WTC11 (cell line): Measurements from ENCODE around the gene CEP170B. TPM values are rescaled to one million over a fixed set of nuclear protein-coding genes. Genes with fewer than 3 reads are reported as not detected.

Source experiments
- ATAC-seq: fragments of 200-7000 bp; cut with Tn5 transposase; 2 replicates; pipeline ENCODE4 v1.10.0; 2021; ENCODE audit warnings: mild to moderate bottlenecking, moderate library complexity
- CTCF ChIA-PET: fragments of 300-600 bp; sonication (Branson Sonifier 250); formaldehyde crosslinking; loops from one replicate; lab custom pipeline; 2021; ENCODE audit warnings: antibody characterized with exemption; lab: Charles Lee
- POLR2A ChIA-PET: fragments of 350-600 bp; sonication (Branson Sonifier 250); formaldehyde crosslinking; loops from one replicate; lab custom pipeline; 2021; ENCODE audit warnings: antibody characterized with exemption; lab: Charles Lee
- DNase-seq: peaks from one replicate; pipeline ENCODE4 v3.0.0; 2021; ENCODE audit warnings: low spot score
- H3K27ac Mint-ChIP-seq: 2 replicates; pipeline ENCODE4 v1.8.0; 2021; ENCODE audit warnings: mixed read lengths
- H3K27me3 Mint-ChIP-seq: 2 replicates; pipeline ENCODE4 v1.8.0; 2021; ENCODE audit warnings: low read depth, mild to moderate bottlenecking, moderate library complexity, mixed read lengths
- H3K36me3 Mint-ChIP-seq: 2 replicates; pipeline ENCODE4 v1.8.0; 2021; ENCODE audit warnings: mixed read lengths
- H3K4me1 Mint-ChIP-seq: 2 replicates; pipeline ENCODE4 v1.8.0; 2022; ENCODE audit warnings: mixed read lengths
- H3K4me3 Mint-ChIP-seq: 2 replicates; pipeline ENCODE4 v1.8.0; 2021; ENCODE audit warnings: mild to moderate bottlenecking, moderate library complexity, mixed read lengths
- H3K9me3 Mint-ChIP-seq: 2 replicates; pipeline ENCODE4 v1.8.0; 2021; ENCODE audit warnings: mixed read lengths
- JUN ChIP-seq: sonication (generic); formaldehyde crosslinking; IDR thresholded peaks from 2 replicates; pipeline ENCODE4 v1.8.0; 2023; ENCODE audit warnings: mild to moderate bottlenecking, missing genetic modification reagents
- OVOL2 ChIP-seq: fragments of 250-450 bp; sonication (Bioruptor Pico); IDR thresholded peaks from 2 replicates; pipeline ENCODE4 v1.9.0; 2021; ENCODE audit warnings: mild to moderate bottlenecking, borderline replicate concordance
- SP1 ChIP-seq: sonication (generic); formaldehyde crosslinking; conservative IDR thresholded peaks from 2 replicates; pipeline ENCODE4 v1.8.1; 2022; ENCODE audit warnings: missing genetic modification reagents
- TEAD4 ChIP-seq: sonication (generic); formaldehyde crosslinking; IDR thresholded peaks from 2 replicates; pipeline ENCODE4 v1.8.0; 2022; ENCODE audit warnings: mild to moderate bottlenecking, missing genetic modification reagents
- ZNF317 ChIP-seq: sonication (generic); formaldehyde crosslinking; IDR thresholded peaks from 2 replicates; pipeline ENCODE4 v1.8.1; 2023; ENCODE audit warnings: low read depth, mild to moderate bottlenecking, moderate library complexity, missing genetic modification reagents, borderline replicate concordance
- ZNF416 ChIP-seq: fragments of 250-450 bp; sonication (Bioruptor Pico); IDR thresholded peaks from 2 replicates; pipeline ENCODE4 v1.9.0; 2021; ENCODE audit warnings: mild to moderate bottlenecking, inconsistent platforms
- ZNF423 ChIP-seq: fragments of 250-450 bp; sonication (Bioruptor Pico); IDR thresholded peaks from 2 replicates; pipeline ENCODE4 v2.1.2; 2022; ENCODE audit warnings: mild to moderate bottlenecking, moderate library complexity
- total RNA-seq: library from RNA; stranded (reverse); gene quantifications from 3 replicates; pipeline ENCODE4 v1.2.3, GENCODE V29; 2021
- TF ChIP-seq, protein P1 (sequence below): sonication (generic); formaldehyde crosslinking; IDR thresholded peaks from 2 replicates; pipeline ENCODE4 v1.8.0; 2022; ENCODE audit warnings: missing genetic modification reagents
- TF ChIP-seq, protein P2 (sequence below): sonication (generic); formaldehyde crosslinking; IDR thresholded peaks from 2 replicates; pipeline ENCODE4 v1.8.0; 2023; ENCODE audit warnings: mild to moderate bottlenecking, missing genetic modification reagents
- TF ChIP-seq, protein P3 (sequence below): sonication (generic); formaldehyde crosslinking; IDR thresholded peaks from 2 replicates; pipeline ENCODE4 v1.8.1; 2022; ENCODE audit warnings: mild to moderate bottlenecking, moderate library complexity, missing genetic modification reagents
- TF ChIP-seq, protein P4 (sequence below): sonication (generic); formaldehyde crosslinking; IDR thresholded peaks from 2 replicates; pipeline ENCODE4 v1.8.1; 2023; ENCODE audit warnings: mild to moderate bottlenecking, missing genetic modification reagents, moderate library complexity
- TF ChIP-seq, protein P5 (sequence below): sonication (generic); formaldehyde crosslinking; IDR thresholded peaks from 2 replicates; pipeline ENCODE4 v1.8.0; 2022; ENCODE audit warnings: mild to moderate bottlenecking, missing genetic modification reagents

Gene CEP170B
- total RNA-seq, 1 experiment from 2014 or later = 47.0 TPM

DNA sequence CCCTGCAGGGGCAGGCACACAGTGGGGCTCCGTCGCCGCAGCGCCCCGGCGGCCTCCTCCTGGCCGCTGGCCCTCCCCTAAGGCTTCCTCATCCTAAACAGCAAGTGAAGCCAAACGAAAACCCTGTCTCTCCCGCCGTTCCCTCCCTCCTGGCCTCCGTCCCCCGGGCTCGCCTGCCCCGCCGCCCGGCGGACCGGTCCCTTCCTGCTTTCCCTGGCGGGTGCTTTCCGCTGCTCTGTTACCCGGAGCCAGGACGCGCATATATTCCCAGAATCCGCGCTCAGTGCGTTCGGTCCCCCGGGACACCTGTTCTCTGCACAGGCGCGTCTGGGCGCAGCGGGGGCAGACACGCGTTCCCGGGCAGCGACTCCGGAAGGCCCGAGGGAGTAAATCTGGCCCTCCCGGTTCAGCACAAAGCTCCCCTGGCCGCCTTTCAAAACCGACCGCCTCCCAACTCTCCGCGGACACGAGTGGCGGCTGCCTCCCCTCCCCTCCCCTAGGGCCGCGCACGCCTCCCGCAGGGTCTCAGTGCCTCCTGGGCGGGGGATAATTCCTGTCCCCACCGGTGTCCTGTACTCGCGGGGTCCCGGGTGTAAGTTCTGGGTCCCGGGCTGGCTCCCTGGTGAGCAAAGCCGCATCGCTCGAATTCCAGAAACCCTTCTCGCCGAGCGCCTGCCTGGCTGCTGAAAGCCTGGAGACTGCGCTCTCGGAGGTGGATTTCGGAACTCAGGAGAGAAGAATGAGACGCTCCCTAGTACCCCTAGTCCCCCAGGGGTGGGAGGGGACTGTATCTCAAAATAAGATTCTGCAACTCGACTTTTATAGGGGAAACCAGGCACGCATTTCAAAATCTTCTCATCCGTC, 21.4 kb upstream of the CEP170B start:
- Mint-ChIP-seq H3K9me3 (0 out of 2 replicates have a peak, but pooled peaks cover 8% of the 10 kb centered on the region), H3K27me3 (peaks cover 78% of the 10 kb centered on the region), H3K4me3 (peak overlapping the region; percentile 75), H3K4me1 (peaks cover 13% of the 10 kb centered on the region), H3K27ac (peak overlapping the region; percentile 68; the same call in 1 of the 2 replicates), H3K36me3 (peaks cover 5% of the 10 kb centered on the region)
- POLR2A ChIA-PET = interaction anchor here (1.5 to 2.7 kb wide), 2 partner anchors 17 to 21 kb away, joined by 5 to 7 read pairs; no protein-coding TSS in a partner anchor
- DNase-seq = peak; percentile 77
- ATAC-seq = peak; percentile 78
- CTCF ChIA-PET = interaction anchor here (1.3 to 8.3 kb wide), 5 partner anchors 12 to 202 kb away, joined by 3 to 68 read pairs (median 8); no protein-coding TSS in a partner anchor
- TF ChIP-seq ZNF317 (CRISPR knock-in tag) = no peak
- TF ChIP-seq, protein P1, sequence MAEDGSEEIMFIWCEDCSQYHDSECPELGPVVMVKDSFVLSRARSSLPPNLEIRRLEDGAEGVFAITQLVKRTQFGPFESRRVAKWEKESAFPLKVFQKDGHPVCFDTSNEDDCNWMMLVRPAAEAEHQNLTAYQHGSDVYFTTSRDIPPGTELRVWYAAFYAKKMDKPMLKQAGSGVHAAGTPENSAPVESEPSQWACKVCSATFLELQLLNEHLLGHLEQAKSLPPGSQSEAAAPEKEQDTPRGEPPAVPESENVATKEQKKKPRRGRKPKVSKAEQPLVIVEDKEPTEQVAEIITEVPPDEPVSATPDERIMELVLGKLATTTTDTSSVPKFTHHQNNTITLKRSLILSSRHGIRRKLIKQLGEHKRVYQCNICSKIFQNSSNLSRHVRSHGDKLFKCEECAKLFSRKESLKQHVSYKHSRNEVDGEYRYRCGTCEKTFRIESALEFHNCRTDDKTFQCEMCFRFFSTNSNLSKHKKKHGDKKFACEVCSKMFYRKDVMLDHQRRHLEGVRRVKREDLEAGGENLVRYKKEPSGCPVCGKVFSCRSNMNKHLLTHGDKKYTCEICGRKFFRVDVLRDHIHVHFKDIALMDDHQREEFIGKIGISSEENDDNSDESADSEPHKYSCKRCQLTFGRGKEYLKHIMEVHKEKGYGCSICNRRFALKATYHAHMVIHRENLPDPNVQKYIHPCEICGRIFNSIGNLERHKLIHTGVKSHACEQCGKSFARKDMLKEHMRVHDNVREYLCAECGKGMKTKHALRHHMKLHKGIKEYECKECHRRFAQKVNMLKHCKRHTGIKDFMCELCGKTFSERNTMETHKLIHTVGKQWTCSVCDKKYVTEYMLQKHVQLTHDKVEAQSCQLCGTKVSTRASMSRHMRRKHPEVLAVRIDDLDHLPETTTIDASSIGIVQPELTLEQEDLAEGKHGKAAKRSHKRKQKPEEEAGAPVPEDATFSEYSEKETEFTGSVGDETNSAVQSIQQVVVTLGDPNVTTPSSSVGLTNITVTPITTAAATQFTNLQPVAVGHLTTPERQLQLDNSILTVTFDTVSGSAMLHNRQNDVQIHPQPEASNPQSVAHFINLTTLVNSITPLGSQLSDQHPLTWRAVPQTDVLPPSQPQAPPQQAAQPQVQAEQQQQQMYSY (CRISPR knock-in tag) = peak; percentile 85
- no peak for TF ChIP-seq JUN
- TF ChIP-seq OVOL2 (CRISPR knock-in tag) = no peak
- no peak for TF ChIP-seq SP1 (CRISPR knock-in tag)
- TF ChIP-seq, protein P2, sequence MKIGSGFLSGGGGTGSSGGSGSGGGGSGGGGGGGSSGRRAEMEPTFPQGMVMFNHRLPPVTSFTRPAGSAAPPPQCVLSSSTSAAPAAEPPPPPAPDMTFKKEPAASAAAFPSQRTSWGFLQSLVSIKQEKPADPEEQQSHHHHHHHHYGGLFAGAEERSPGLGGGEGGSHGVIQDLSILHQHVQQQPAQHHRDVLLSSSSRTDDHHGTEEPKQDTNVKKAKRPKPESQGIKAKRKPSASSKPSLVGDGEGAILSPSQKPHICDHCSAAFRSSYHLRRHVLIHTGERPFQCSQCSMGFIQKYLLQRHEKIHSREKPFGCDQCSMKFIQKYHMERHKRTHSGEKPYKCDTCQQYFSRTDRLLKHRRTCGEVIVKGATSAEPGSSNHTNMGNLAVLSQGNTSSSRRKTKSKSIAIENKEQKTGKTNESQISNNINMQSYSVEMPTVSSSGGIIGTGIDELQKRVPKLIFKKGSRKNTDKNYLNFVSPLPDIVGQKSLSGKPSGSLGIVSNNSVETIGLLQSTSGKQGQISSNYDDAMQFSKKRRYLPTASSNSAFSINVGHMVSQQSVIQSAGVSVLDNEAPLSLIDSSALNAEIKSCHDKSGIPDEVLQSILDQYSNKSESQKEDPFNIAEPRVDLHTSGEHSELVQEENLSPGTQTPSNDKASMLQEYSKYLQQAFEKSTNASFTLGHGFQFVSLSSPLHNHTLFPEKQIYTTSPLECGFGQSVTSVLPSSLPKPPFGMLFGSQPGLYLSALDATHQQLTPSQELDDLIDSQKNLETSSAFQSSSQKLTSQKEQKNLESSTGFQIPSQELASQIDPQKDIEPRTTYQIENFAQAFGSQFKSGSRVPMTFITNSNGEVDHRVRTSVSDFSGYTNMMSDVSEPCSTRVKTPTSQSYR (CRISPR knock-in tag) = 0 out of 2 replicates have a peak, but pooled peaks have one; percentile 6
- no peak for TF ChIP-seq ZNF416 (CRISPR knock-in tag)
- TF ChIP-seq, protein P3, sequence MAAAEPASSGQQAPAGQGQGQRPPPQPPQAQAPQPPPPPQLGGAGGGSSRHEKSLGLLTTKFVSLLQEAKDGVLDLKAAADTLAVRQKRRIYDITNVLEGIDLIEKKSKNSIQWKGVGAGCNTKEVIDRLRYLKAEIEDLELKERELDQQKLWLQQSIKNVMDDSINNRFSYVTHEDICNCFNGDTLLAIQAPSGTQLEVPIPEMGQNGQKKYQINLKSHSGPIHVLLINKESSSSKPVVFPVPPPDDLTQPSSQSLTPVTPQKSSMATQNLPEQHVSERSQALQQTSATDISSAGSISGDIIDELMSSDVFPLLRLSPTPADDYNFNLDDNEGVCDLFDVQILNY (CRISPR knock-in tag) = 0 out of 2 replicates have a peak, but pooled peaks have one; percentile 52
- peak; percentile 79; the same call in 1 of the 2 replicates for TF ChIP-seq ZNF423
- TF ChIP-seq, protein P4, sequence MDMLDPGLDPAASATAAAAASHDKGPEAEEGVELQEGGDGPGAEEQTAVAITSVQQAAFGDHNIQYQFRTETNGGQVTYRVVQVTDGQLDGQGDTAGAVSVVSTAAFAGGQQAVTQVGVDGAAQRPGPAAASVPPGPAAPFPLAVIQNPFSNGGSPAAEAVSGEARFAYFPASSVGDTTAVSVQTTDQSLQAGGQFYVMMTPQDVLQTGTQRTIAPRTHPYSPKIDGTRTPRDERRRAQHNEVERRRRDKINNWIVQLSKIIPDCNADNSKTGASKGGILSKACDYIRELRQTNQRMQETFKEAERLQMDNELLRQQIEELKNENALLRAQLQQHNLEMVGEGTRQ (CRISPR knock-in tag) = no peak
- no peak for TF ChIP-seq TEAD4 (CRISPR knock-in tag)
- TF ChIP-seq, protein P5, sequence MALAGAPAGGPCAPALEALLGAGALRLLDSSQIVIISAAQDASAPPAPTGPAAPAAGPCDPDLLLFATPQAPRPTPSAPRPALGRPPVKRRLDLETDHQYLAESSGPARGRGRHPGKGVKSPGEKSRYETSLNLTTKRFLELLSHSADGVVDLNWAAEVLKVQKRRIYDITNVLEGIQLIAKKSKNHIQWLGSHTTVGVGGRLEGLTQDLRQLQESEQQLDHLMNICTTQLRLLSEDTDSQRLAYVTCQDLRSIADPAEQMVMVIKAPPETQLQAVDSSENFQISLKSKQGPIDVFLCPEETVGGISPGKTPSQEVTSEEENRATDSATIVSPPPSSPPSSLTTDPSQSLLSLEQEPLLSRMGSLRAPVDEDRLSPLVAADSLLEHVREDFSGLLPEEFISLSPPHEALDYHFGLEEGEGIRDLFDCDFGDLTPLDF = no peak
